HepG2 (cell line): ENCODE measurements around the gene COG5. TPM values are rescaled to one million over a fixed set of nuclear protein-coding genes. Genes with fewer than 3 reads are reported as not detected.

Experiments
- ATAC-seq: fragments of 200-7000 bp; cut with Tn5 transposase; 3 replicates; pipeline ENCODE4 v1.9.1; 2020; ENCODE audit warnings: mild to moderate bottlenecking, moderate library complexity
- BruUV-seq: library from RNA; stranded (reverse); fragments of 400-500 nt; replicated peaks from 2 replicates; lab custom pipeline; 2021; lab: Mats Ljungman, UMichigan
- CTCF ChIA-PET: fragments of 300-600 bp; formaldehyde crosslinking; extraction: SDS; loops from one replicate; lab custom pipeline; 2021; ENCODE audit warnings: low total read pairs, inconsistent platforms, low intra/inter-chr PET ratio; lab: Yijun Ruan, JAX
- POLR2A ChIA-PET: fragments of 350-600 bp; sonication (Branson Sonifier 250); formaldehyde crosslinking; loops from one replicate; lab custom pipeline; 2020; ENCODE audit warnings: antibody characterized with exemption, inconsistent platforms; lab: Yijun Ruan, JAX
- DNase-seq: peaks from one replicate; pipeline ENCODE4 v3.0.0-alpha.2; 2015; ENCODE audit warnings: low spot score
- FAIRE-seq: peaks from 3 replicates; lab custom pipeline; 2011; peaks lifted over from hg19 to GRCh38; lab: Jason Lieb, UNC
- H2AFZ ChIP-seq: one replicate; pipeline ENCODE4 v1.6.1; 2011; ENCODE audit warnings: low read length, inconsistent platforms
- H3K27ac ChIP-seq: fragments of 300-600 bp; 3 replicates; pipeline ENCODE4 v1.8.0; 2011; ENCODE audit warnings: mixed run types, mild to moderate bottlenecking, mixed read lengths, low read length, inconsistent platforms; ENCODE audit not compliant: insufficient read depth; ENCODE audit errors: extremely low read length
- H3K27me3 ChIP-seq, 2 experiments: fragments of 200-600 bp in 1 of 2; 2 replicates in 1 of 2; 3 replicates in 1 of 2; pipeline versions ENCODE4 v1.6.0 to v1.8.0; 2011; ENCODE audit warnings: low read length in 2 of 2, mild to moderate bottlenecking in 2 of 2, moderate library complexity in 2 of 2, inconsistent platforms in 1 of 2; ENCODE audit not compliant: insufficient read depth in 2 of 2, control insufficient read depth in 1 of 2
- H3K36me3 ChIP-seq, 2 experiments: fragments of 200-600 bp in 1 of 2; replicated peaks in 1 of 2; 2 replicates in 1 of 2; 3 replicates in 1 of 2; pipeline versions ENCODE4 v1.5.1 to v1.8.0; 2011; ENCODE audit warnings: low read length in 2 of 2, inconsistent platforms in 1 of 2; ENCODE audit not compliant: insufficient read depth in 2 of 2, control insufficient read depth in 1 of 2
- H3K4me1 ChIP-seq: 2 replicates; pipeline ENCODE4 v1.5.1; 2012; ENCODE audit warnings: low read length, inconsistent platforms; ENCODE audit not compliant: insufficient read depth
- H3K4me2 ChIP-seq: 2 replicates; pipeline ENCODE4 v1.6.0; 2011; ENCODE audit warnings: low read depth, low read length, inconsistent platforms
- H3K4me3 ChIP-seq, 3 experiments: fragments of 200-600 bp in 1 of 3; sonication (generic), shearing (Covaris generic) in 1 of 3; replicated peaks in 1 of 3; 2 replicates each; pipeline ENCODE4 v1.5.1; 2011 to 2016; ENCODE audit warnings: low read length in 3 of 3, inconsistent platforms in 2 of 3, low read depth in 2 of 3, mild to moderate bottlenecking in 2 of 3, control low read depth in 1 of 3, mixed read lengths in 1 of 3; ENCODE audit not compliant: insufficient read depth in 1 of 3
- H3K79me2 ChIP-seq: one replicate; pipeline ENCODE4 v1.6.1; 2011; ENCODE audit warnings: low read length, inconsistent platforms; ENCODE audit not compliant: insufficient read depth
- H3K9ac ChIP-seq: 2 replicates; pipeline ENCODE4 v1.6.0; 2011; ENCODE audit warnings: mild to moderate bottlenecking, low read depth, low read length, inconsistent platforms; ENCODE audit not compliant: insufficient read depth
- H3K9me3 ChIP-seq: 2 replicates; pipeline ENCODE4 v1.5.1; 2012; ENCODE audit warnings: mild to moderate bottlenecking, low read length
- H4K20me1 ChIP-seq: 2 replicates; pipeline ENCODE4 v1.6.0; 2011; ENCODE audit warnings: inconsistent platforms, mild to moderate bottlenecking, low read length, moderate library complexity; ENCODE audit not compliant: insufficient read depth
- HNF4A ChIP-seq: sonication (generic); formaldehyde crosslinking; IDR thresholded peaks from 2 replicates; pipeline ENCODE4 v1.4.0; 2020; ENCODE audit warnings: missing genetic modification reagents
- HNRNPK ChIP-seq: fragments of 200-400 bp; formaldehyde crosslinking; IDR thresholded peaks from 2 replicates; pipeline ENCODE4 v1.6.1; 2018; ENCODE audit warnings: low read length, low read depth, moderate library complexity, mild to moderate bottlenecking; ENCODE audit not compliant: poor library complexity, severe bottlenecking
- NPAS2 ChIP-seq: sonication (generic); formaldehyde crosslinking; IDR thresholded peaks from 2 replicates; pipeline ENCODE4 v1.8.0; 2022; ENCODE audit warnings: mild to moderate bottlenecking, missing genetic modification reagents, borderline replicate concordance
- POLR2AphosphoS2 ChIP-seq: IDR thresholded peaks from 2 replicates; pipeline ENCODE4 v1.6.1; 2011; ENCODE audit warnings: low read depth, low read length, improper control_type of control experiment
- SCMH1 ChIP-seq: sonication (generic); formaldehyde crosslinking; IDR thresholded peaks from 2 replicates; pipeline ENCODE4 v1.9.0; 2021; ENCODE audit warnings: missing genetic modification reagents, mild to moderate bottlenecking, borderline replicate concordance
- YEATS4 ChIP-seq: sonication (generic); formaldehyde crosslinking; IDR thresholded peaks from 2 replicates; pipeline ENCODE4 v1.4.0; 2020; ENCODE audit warnings: missing genetic modification reagents, borderline replicate concordance
- WGBS: methylation state at CpG from one replicate; pipeline ENCODE4 v1.1.6; 2017; ENCODE audit warnings: low lambda C conversion rate; 5-methylcytosine and 5-hydroxymethylcytosine counted together
- in situ Hi-C: cut with HindIII; loops from 2 replicates; pipeline ENCODE4 v1.10.0; 2017; ENCODE audit warnings: low pct_unique_long_range_greater_than_20kb; ENCODE audit not compliant: extremely low pct_ligation_motif_present
- intact Hi-C: fragments of 100-400 bp; cut with micrococcal nuclease; formaldehyde crosslinking; loops from one replicate; pipeline ENCODE4 v1.10.0; 2022; ENCODE audit not compliant: unreplicated experiment
- polyA plus RNA-seq, 8 experiments: library from polyadenylated mRNA; depleted of rRNA in 3 of 8; stranded (reverse) in 7 of 8; unstranded in 1 of 8; fragments of >200 nt; fragmentation: Illumina TruSeq in 4 of 8; extraction: Trizol in 4 of 8; gene quantifications; 2 replicates each; pipeline versions ENCODE4 v1.2.1 to v1.2.3, GENCODE V29; 2011 to 2016; ENCODE audit warnings: low read depth in 4 of 8, missing spikeins in 1 of 8, mixed read lengths in 1 of 8; ENCODE audit not compliant: insufficient read depth in 1 of 8
- total RNA-seq, 5 experiments: library from RNA; depleted of rRNA; stranded (reverse); fragments of >200 nt; fragmentation: Illumina TruSeq; extraction: Trizol; gene quantifications; 2 replicates each; pipeline ENCODE4 v1.2.3, GENCODE V29; 2016; ENCODE audit warnings: low read depth in 1 of 5

Gene COG5
- total and polyA plus RNA-seq, 2 of the 13 experiments (the other 11 are each of a cell fraction or from before 2014, with no cell fraction given), result 20.4 to 31.3 TPM

DNA sequence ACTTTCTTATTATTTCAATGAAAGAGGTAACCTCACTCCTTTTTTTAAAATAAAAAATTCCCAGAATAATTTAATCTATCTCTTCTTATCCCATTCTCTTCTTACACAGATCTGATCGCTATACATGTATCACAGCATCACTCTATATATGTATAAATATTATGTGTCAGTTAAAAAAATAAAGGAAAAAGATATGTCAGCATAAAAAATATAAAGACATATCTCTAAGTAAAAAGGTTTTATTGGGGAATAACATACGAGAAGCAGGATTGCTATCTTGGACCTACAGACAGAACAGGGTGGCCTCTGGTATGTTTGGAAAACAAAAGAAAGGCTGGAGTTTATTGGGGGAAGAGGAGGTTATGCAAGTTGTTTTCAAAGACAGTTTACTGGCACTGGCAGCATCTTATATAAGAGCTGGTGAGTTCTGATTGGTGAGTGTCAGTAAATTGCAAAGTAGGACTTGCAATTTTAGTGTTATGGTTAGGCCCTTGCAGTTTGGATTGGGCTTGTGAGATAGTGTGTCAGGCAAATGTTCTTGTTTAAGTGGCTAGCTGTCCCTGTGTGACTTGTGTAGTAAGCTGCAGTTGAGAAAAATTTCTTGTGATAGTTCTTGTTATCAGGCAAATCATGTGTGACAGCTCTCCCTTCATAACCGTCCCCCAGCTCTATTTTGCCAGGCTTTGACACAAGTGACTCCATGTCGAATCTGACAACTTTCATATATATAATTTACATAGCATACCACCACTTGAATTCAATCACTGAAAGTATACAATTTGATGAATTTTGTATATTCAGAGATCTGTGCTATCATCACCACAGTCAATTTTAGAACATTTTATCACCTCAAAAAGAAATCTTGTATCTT lies 276.7 kb downstream of the COG5 start (continued):
- TF ChIP-seq HNRNPK, result no peak

DNA sequence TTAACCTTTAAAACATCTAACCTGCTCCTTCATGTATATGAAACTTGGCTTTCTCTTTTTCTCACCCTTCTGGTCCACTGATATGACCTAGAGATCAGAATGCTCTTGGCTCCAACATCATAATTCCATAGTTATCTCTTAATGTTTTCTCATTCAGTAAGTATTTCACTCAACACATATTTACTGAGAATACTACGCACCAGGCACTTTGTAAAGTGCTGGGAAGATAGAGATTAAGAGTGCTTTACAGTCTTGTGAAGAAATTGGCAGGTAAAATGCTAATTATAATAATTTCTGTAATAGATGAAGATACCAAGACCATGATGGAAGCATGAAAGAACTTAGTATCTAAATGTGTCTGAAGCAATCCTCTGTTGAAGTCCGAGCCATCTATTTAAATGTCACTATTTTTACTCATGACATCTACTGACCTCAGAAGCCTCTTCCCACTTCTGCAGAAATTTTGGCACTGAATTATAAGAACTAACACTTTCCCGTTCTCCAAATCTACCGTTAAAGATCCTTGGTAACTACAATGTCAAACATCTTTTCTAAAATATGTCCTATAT lies 278.7 kb downstream of the COG5 start:
- Histone ChIP-seq H3K79me2 (no peaks in the 10 kb centered on the region), H4K20me1 (no peaks in the 10 kb centered on the region), H2AFZ (no peak overlapping the region), H3K4me1 (peaks cover 6% of the 10 kb centered on the region), H3K9me3 (no peaks in the 10 kb centered on the region), H3K4me3 (no peak overlapping the region), H3K9ac (no peak overlapping the region)
- in situ Hi-C loops, result no loop called here
- intact Hi-C loops, result no loop called here
- over 99% methylated on average over 4 of the region's 4 CpGs for WGBS
- CTCF ChIA-PET, result no interaction called here
- no peak for TF ChIP-seq HNF4A
- TF ChIP-seq SCMH1 (CRISPR knock-in tag), result no peak
- no peak for TF ChIP-seq YEATS4
- no peak for TF ChIP-seq POLR2AphosphoS2
- no peak for TF ChIP-seq NPAS2 (CRISPR knock-in tag)
- TF ChIP-seq, all 625 proteins: peak for 0
- Histone ChIP-seq H3K36me3 (no peaks in the 10 kb centered on the region; a peak in 1 of 5 replicates), H3K4me2 (no peak overlapping the region), H3K27ac (no peak overlapping the region), H3K27me3 (no peaks in the 10 kb centered on the region)
- POLR2A ChIA-PET, result no interaction called here
- no peak for FAIRE-seq
- DNase-seq, result no peak
- BruUV-seq, result no TSS peak
- ATAC-seq, result no peak
